Spleen (tissue), 11 donors: ENCODE results near the gene ARHGAP29. TPM values are rescaled to one million over a fixed set of nuclear protein-coding genes. Genes with fewer than 3 reads are reported as not detected.
"Not testable (repeated sequence)": the region's sequence is repeated elsewhere in the genome, so short reads cannot be mapped to it uniquely, and the experiment has no call there.

ENCODE experiments used
- DNase-seq: peaks from one replicate; pipeline ENCODE4 v3.0.0-alpha.2; 2020
- H3K27ac ChIP-seq, 8 donors: fragments of 200-600 bp; sonication (generic) in 7 of 8; 1 replicate in 4 of 8; 2 replicates in 4 of 8; pipeline versions ENCODE4 v1.5.0 to v1.8.0; 2016 to 2021; ENCODE audit warnings: inconsistent platforms in 4 of 8, mild to moderate bottlenecking in 4 of 8, moderate library complexity in 1 of 8
- H3K27me3 ChIP-seq, 7 donors: fragments of 200-600 bp; sonication (generic) in 6 of 7; replicated peaks in 1 of 7; 1 replicate in 4 of 7; 2 replicates in 3 of 7; pipeline versions ENCODE4 v1.5.0 to v1.8.0; 2016 to 2021; ENCODE audit warnings: inconsistent platforms in 3 of 7, mild to moderate bottlenecking in 1 of 7
- H3K36me3 ChIP-seq, 6 donors: fragments of 200-600 bp; sonication (generic) in 5 of 6; 1 replicate in 4 of 6; 2 replicates in 2 of 6; pipeline versions ENCODE4 v1.5.0 to v1.8.0; 2016 to 2021; ENCODE audit warnings: inconsistent platforms in 2 of 6
- H3K4me1 ChIP-seq, 6 donors: fragments of 200-600 bp; sonication (generic) in 5 of 6; 1 replicate in 3 of 6; 2 replicates in 3 of 6; pipeline versions ENCODE4 v1.5.0 to v1.8.0; 2016 to 2021; ENCODE audit warnings: inconsistent platforms in 3 of 6
- H3K4me3 ChIP-seq, 8 donors: fragments of 200-600 bp; sonication (generic) in 7 of 8; 1 replicate in 4 of 8; 2 replicates in 4 of 8; pipeline versions ENCODE4 v1.5.0 to v1.8.0; 2016 to 2021; ENCODE audit warnings: inconsistent platforms in 4 of 8, mild to moderate bottlenecking in 4 of 8, moderate library complexity in 2 of 8
- H3K9me3 ChIP-seq, 8 donors: fragments of 200-600 bp; sonication (generic) in 7 of 8; 1 replicate in 4 of 8; 2 replicates in 4 of 8; pipeline versions ENCODE4 v1.5.0 to v1.8.0; 2016 to 2021; ENCODE audit warnings: inconsistent platforms in 4 of 8
- POLR2A ChIP-seq, 3 donors: fragments of 450-650 bp; IDR thresholded peaks; one replicate each; pipeline ENCODE4 v1.5.1; 2017; ENCODE audit warnings: antibody characterized with exemption in 3 of 3, mild to moderate bottlenecking in 1 of 3
- POLR2AphosphoS5 ChIP-seq, 3 donors: sonication (generic); formaldehyde crosslinking; IDR thresholded peaks; one replicate each; pipeline ENCODE4 v1.5.1; 2017; ENCODE audit warnings: antibody characterized with exemption in 3 of 3
- WGBS, 5 donors: extraction: QIAGEN DNeasy Blood & Tissue Kit in 3 of 5; methylation state at CpG; one replicate each; pipeline versions ENCODE4 v1.1.5 to v1.1.7; 2013 to 2018; 5-methylcytosine and 5-hydroxymethylcytosine counted together
- intact Hi-C: fragments of 100-400 bp; cut with DNase I; formaldehyde crosslinking; loops from one replicate; pipeline ENCODE4 v1.15.0; 2023; ENCODE audit warnings: low total_unique reads
- polyA plus RNA-seq, 3 donors: library from polyadenylated mRNA; stranded (reverse); fragments of 200-250 nt; gene quantifications; one replicate each; pipeline ENCODE4 v1.2.1, GENCODE V29; 2013
- total RNA-seq, 7 donors: library from RNA; depleted of rRNA in 3 of 7; stranded (reverse); fragments of >200 nt in 3 of 7; fragmentation: NEBNext Ultra II Directional in 4 of 7; extraction: Animal tissue kit (Norgen Biotek cat#: 25700) in 4 of 7; gene quantifications; one replicate each; pipeline versions ENCODE4 v1.1.0 to v1.2.1, GENCODE V29; 2016 to 2021
- TF ChIP-seq, protein P1 (sequence below), 11 experiments: fragments of 200-600 bp in 7 of 11; fragments of 450-650 bp in 4 of 11; sonication (generic) in 4 of 11; IDR thresholded peaks in 8 of 11; conservative IDR thresholded peaks in 3 of 11; 1 replicate in 7 of 11; 2 replicates in 4 of 11; pipeline versions ENCODE4 v1.4.0 to v1.8.0; 2016 to 2021; ENCODE audit warnings: antibody characterized with exemption in 11 of 11, inconsistent platforms in 4 of 11, mild to moderate bottlenecking in 1 of 11
- donor health status: healthy with polysubstance abuse.
- donor health status: DM: no; HTN: no; CAD: no; lungs with moderate emphysema.
- donor health status: DM: no; HTN: no; CAD: no.
- donor health status: Bipolar disorder and iron deficiency.
- donor health status: healthy.
- donor health status: DM: no; HTN: no; CAD: no.
- donor health status: DM: yes; HTN: yes; CAD: no.

The ARHGAP29 gene
- total and polyA plus RNA-seq, 10 donors: 7.3 to 124 (median 71.9) TPM

DNA sequence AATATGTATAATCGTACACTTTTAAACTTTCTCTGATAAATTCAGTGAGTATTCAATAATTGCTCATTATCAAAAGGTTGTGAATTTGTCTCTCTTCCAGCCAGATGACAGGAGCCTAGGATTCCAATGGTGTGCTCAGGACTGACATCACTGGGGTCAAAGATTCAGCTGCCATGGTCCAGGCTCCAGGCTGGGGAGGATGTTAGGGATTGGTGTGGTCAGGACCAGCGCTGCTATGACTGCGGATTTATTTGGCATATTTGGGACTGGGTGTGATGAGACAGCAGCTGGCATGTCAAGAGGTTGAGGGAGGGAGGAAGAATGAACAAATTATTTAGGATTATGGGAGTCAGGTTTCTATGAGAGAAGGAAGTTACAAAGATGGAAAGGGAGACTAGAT lies 68.3 kb downstream of the ARHGAP29 start:
- no peaks in the 10 kb centered on the region for H3K9me3 ChIP-seq
- intact Hi-C loops: no loop called here

GRCh38 chr1:94165843-94166242 lies 71.5 kb downstream of the ARHGAP29 start:
- Histone ChIP-seq H3K9me3 (no peaks in the 10 kb centered on the region), H3K27ac (no peak overlapping the region), H3K36me3 (peaks cover 0 to 5% (median 0%) of the 10 kb centered on the region in 6 donors), H3K4me3 (no peak overlapping the region), H3K27me3 (peaks cover 0 to 3% (median 0%) of the 10 kb centered on the region in 7 donors), H3K4me1 (no peaks in the 10 kb centered on the region)
- TF ChIP-seq POLR2AphosphoS5 (IDR thresholded peaks at IDR 0.05) (no peak), POLR2A (IDR thresholded peaks at IDR 0.05) (no peak)
- intact Hi-C loops: no loop called here
- no peak for DNase-seq
- WGBS, 5 donors: 88 to 96% (median 93%) methylated on average over 5 of the region's 5 CpGs

More for the DNA sequence above, 68.3 kb downstream of the ARHGAP29 start:
- no peaks in the 10 kb centered on the region for H3K4me1 ChIP-seq
- no peak for DNase-seq
- TF ChIP-seq POLR2A (IDR thresholded peaks at IDR 0.05): no peak
- TF ChIP-seq, protein P1, sequence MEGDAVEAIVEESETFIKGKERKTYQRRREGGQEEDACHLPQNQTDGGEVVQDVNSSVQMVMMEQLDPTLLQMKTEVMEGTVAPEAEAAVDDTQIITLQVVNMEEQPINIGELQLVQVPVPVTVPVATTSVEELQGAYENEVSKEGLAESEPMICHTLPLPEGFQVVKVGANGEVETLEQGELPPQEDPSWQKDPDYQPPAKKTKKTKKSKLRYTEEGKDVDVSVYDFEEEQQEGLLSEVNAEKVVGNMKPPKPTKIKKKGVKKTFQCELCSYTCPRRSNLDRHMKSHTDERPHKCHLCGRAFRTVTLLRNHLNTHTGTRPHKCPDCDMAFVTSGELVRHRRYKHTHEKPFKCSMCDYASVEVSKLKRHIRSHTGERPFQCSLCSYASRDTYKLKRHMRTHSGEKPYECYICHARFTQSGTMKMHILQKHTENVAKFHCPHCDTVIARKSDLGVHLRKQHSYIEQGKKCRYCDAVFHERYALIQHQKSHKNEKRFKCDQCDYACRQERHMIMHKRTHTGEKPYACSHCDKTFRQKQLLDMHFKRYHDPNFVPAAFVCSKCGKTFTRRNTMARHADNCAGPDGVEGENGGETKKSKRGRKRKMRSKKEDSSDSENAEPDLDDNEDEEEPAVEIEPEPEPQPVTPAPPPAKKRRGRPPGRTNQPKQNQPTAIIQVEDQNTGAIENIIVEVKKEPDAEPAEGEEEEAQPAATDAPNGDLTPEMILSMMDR (IDR thresholded peaks at IDR 0.05 in 8 of 11, conservative IDR thresholded peaks at IDR 0.05 in 3 of 11): no peak
- 84 to 96% (median 87%) methylated on average over 3 of the region's 3 CpGs for WGBS, 5 donors
- peaks cover 0 to 26% (median 2%) of the 10 kb centered on the region in 6 donors for H3K36me3 ChIP-seq
- H3K27ac ChIP-seq: no peak overlapping the region
- H3K4me3 ChIP-seq: no peak overlapping the region
- no peaks in the 10 kb centered on the region for H3K27me3 ChIP-seq

GRCh38 chr1:94164885-94165284 lies 72.5 kb downstream of the ARHGAP29 start:
- DNase-seq, H3K36me3 ChIP-seq, H3K27me3 ChIP-seq, H3K9me3 ChIP-seq, H3K27ac ChIP-seq, H3K4me3 ChIP-seq, H3K4me1 ChIP-seq, intact Hi-C loops: not testable (repeated sequence)
- peak in 1 of 3 donors; percentile 6 for TF ChIP-seq POLR2AphosphoS5 (IDR thresholded peaks at IDR 0.05)
- WGBS, 5 donors: 69 to 90% (median 82%) methylated on average over 2 of the region's 2 CpGs

- DNase-seq, H3K9me3 ChIP-seq, H3K4me3 ChIP-seq, H3K27ac ChIP-seq, intact Hi-C loops, H3K27me3 ChIP-seq, H3K4me1 ChIP-seq, H3K36me3 ChIP-seq: not testable (repeated sequence)
- 89 to 100% (median 100%) methylated on average over 1 of the region's 1 CpG for WGBS, 5 donors
Observed at GRCh38 chr1:94164121-94164520, 73.3 kb downstream of the ARHGAP29 start.

DNA sequence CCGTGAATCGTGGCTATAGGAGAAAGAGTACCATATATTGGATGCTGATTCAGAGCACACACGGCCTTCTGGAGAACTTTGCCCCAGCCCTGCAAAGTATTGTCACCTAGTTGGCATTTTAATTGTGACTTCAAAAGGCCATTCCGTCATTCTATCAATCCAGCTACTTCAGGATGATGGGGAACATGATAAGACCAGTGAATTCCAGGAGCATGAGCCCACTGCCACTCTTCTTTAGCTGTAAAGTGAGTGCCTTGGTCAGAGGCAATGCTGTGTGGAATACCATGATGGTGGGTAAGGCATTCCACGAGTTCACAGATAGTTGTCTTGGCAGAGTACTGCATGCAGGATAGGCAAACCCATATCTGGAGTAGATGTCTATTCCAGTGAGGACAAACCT lies 74.1 kb downstream of the ARHGAP29 start:
- H3K27me3 ChIP-seq, H3K9me3 ChIP-seq, H3K4me3 ChIP-seq, H3K4me1 ChIP-seq, H3K27ac ChIP-seq, H3K36me3 ChIP-seq, DNase-seq, intact Hi-C loops: not testable (repeated sequence)
- whole genome bisulfite sequencing, 5 donors: 84 to 94% (median 86%) methylated on average over 5 of the region's 5 CpGs

DNA sequence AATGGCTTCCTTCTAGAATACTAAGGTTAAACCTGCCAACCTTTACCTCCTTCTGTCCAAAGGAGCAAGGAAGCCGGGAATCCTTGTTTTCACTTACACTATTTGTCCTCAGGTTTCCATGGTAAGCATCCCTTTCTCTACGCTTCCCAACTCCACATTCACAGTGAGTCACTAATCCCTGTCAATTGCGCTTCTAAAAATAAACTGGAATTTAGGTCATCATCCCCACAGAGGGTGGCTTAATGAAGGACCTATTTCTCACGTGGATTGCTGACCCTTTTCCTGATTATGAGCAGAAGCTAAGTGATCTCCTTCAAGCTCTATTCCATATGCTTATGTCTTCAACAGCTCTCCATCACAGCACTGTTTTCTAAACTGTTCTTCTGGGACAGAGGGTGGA lies 76.6 kb downstream of the ARHGAP29 start:
- TF ChIP-seq, protein P1 (IDR thresholded peaks at IDR 0.05 in 8 of 11, conservative IDR thresholded peaks at IDR 0.05 in 3 of 11): no peak
- TF ChIP-seq POLR2AphosphoS5 (IDR thresholded peaks at IDR 0.05): no peak
- H3K36me3 ChIP-seq: no peaks in the 10 kb centered on the region
- intact Hi-C loops: no loop called here
- DNase-seq: no peak
- no peaks in the 10 kb centered on the region for H3K4me1 ChIP-seq
- no peak overlapping the region for H3K4me3 ChIP-seq
- WGBS, 5 donors: 64 to 80% (median 76%) methylated on average over 4 of the region's 4 CpGs
- H3K27me3 ChIP-seq: peaks cover 0 to 3% (median 0%) of the 10 kb centered on the region in 7 donors
- peaks cover 0 to 3% (median 0%) of the 10 kb centered on the region in 8 donors for H3K9me3 ChIP-seq
- no peak overlapping the region for H3K27ac ChIP-seq
